Measurements from ENCODE around the gene KRT12. TPM values are rescaled to one million over a fixed set of nuclear protein-coding genes. Genes with fewer than 3 reads are reported as not detected.
"Not testable (repeated sequence)": the region's sequence is repeated elsewhere in the genome, so short reads cannot be mapped to it uniquely, and the experiment has no call there.

Gene KRT12
- total RNA-seq, 1 experiment from 2014 or later = 2.7 TPM

DNA sequence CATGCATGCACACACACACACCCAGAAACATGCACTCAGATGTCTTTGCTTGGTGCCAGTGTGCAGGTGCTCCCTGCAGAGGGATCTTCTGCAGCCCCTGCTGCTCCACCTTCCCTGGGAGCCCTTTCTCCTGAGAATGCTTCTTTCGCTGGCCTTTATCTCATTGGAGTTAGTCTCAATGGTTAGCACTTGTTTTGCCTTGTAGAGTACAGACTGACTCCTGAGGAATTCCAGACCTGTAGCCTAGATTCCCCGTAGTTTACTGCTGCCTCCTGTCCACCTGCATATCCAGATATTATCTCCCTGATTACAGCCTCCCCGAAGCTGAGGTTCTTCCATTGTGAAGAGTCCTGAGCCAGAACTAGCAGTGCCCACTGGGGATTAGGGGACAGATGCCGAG, 3.1 kb upstream of the KRT12 start:
- BruUV-seq (replicated peaks) = no TSS peak
- no peaks in the 10 kb centered on the region for H3K27me3 Mint-ChIP-seq (ENCODE audit: unreplicated experiment)
- no peaks in the 10 kb centered on the region for H3K4me1 Mint-ChIP-seq (ENCODE audit: low read depth, unreplicated experiment)
- no peaks in the 10 kb centered on the region for H3K36me3 Mint-ChIP-seq (ENCODE audit: insufficient read depth, unreplicated experiment)
- no peak for DNase-seq
- CTCF ChIA-PET = interaction anchor here (0.7 kb wide), 1 partner anchor 8 kb away, joined by 3 read pairs; no protein-coding TSS in a partner anchor
- no peak for TF ChIP-seq CTCF (IDR thresholded peaks at IDR 0.05; ENCODE audit: unreplicated experiment)
- H3K27ac Mint-ChIP-seq (ENCODE audit: unreplicated experiment) = no peak overlapping the region
- H3K4me3 Mint-ChIP-seq (ENCODE audit: low read depth, unreplicated experiment) = no peak overlapping the region
- H3K9me3 Mint-ChIP-seq (ENCODE audit: low read depth, unreplicated experiment) = no peaks in the 10 kb centered on the region
- intact Hi-C loops (cut with micrococcal nuclease; ENCODE audit: unreplicated experiment) = no loop called here

DNA sequence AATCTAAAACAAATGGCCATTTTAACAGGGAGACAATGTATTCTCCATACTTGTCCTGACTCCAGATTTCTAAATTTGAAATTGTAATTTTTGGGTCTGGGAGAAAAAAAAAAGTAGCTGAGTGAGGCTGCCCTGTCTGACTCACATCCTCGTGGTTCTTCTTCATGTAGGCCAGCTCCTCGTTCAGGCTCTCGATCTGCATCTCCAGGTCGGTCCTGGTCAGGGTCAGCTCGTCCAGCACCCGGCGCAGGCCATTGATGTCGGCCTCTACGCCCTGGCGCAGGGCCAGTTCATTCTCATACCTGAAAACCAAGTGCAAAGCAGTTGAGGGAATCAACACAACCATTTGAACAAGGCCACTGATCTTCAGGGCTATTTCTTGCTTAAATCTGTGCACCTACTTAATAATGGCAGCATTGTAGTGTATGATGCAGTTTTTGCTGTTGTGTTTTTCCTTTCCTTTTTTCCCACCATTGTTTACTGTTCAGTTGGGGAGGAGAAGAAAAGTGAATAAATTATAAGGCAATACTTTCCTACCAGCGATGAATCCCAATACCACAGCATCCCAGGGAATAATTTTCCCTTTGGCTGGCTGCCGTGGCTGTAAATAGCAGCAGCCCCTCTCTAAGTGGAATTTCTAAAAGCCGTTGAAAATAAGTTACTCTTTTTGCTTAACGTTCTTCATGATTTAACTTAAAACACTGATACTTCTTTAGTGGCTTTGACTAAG, 2.2 kb downstream of the KRT12 start:
- H3K27ac Mint-ChIP-seq (ENCODE audit: unreplicated experiment) = no peak overlapping the region
- TF ChIP-seq CTCF (IDR thresholded peaks at IDR 0.05; ENCODE audit: unreplicated experiment) = no peak
- no peak overlapping the region for H3K4me3 Mint-ChIP-seq (ENCODE audit: low read depth, unreplicated experiment)
- H3K4me1 Mint-ChIP-seq (ENCODE audit: low read depth, unreplicated experiment) = peaks cover 8% of the 10 kb centered on the region
- CTCF ChIA-PET = interaction anchor here (0.5 to 2.0 kb wide), 5 partner anchors 8 to 1568 kb away, joined by 3 to 9 read pairs (median 4); no protein-coding TSS in a partner anchor
- intact Hi-C loops (cut with micrococcal nuclease; ENCODE audit: unreplicated experiment) = no loop called here
- DNase-seq = no peak
- no TSS peak for BruUV-seq (replicated peaks)
- H3K9me3 Mint-ChIP-seq (ENCODE audit: low read depth, unreplicated experiment) = no peaks in the 10 kb centered on the region
- H3K27me3 Mint-ChIP-seq (ENCODE audit: unreplicated experiment) = no peaks in the 10 kb centered on the region
- no peaks in the 10 kb centered on the region for H3K36me3 Mint-ChIP-seq (ENCODE audit: insufficient read depth, unreplicated experiment)

- TF ChIP-seq CTCF (IDR thresholded peaks at IDR 0.05; ENCODE audit: unreplicated experiment) = no peak
- no peaks in the 10 kb centered on the region for H3K36me3 Mint-ChIP-seq (ENCODE audit: insufficient read depth, unreplicated experiment)
- no TSS peak for BruUV-seq (replicated peaks)
- H3K4me3 Mint-ChIP-seq (ENCODE audit: low read depth, unreplicated experiment) = no peak overlapping the region
- DNase-seq = no peak
- no peaks in the 10 kb centered on the region for H3K27me3 Mint-ChIP-seq (ENCODE audit: unreplicated experiment)
- no peaks in the 10 kb centered on the region for H3K9me3 Mint-ChIP-seq (ENCODE audit: low read depth, unreplicated experiment)
- H3K27ac Mint-ChIP-seq (ENCODE audit: unreplicated experiment) = no peak overlapping the region
- intact Hi-C loops (cut with micrococcal nuclease; ENCODE audit: unreplicated experiment) = no loop called here
- CTCF ChIA-PET = interaction anchor here (0.5 to 2.0 kb wide), 7 partner anchors 10 to 991 kb away, joined by 3 to 7 read pairs (median 4); no protein-coding TSS in a partner anchor
- H3K4me1 Mint-ChIP-seq (ENCODE audit: low read depth, unreplicated experiment) = peaks cover 25% of the 10 kb centered on the region
These were observed 3.9 kb downstream of the KRT12 start for GRCh38 chr17:40862985-40863733.

GRCh38 chr17:40859536-40859935, 7.5 kb downstream of the KRT12 start:
- TF ChIP-seq CTCF (IDR thresholded peaks at IDR 0.05; ENCODE audit: unreplicated experiment) = no peak
- peak overlapping the region; percentile 0 for H3K27ac Mint-ChIP-seq (ENCODE audit: unreplicated experiment)
- no peak for DNase-seq
- H3K9me3 Mint-ChIP-seq (ENCODE audit: low read depth, unreplicated experiment) = no peaks in the 10 kb centered on the region
- H3K27me3 Mint-ChIP-seq (ENCODE audit: unreplicated experiment) = no peaks in the 10 kb centered on the region
- no TSS peak for BruUV-seq (replicated peaks)
- intact Hi-C loops (cut with micrococcal nuclease; ENCODE audit: unreplicated experiment) = loop anchor here (5.0 kb wide), 3 partner anchors 203 to 808 kb away; partner anchors contain the start of gene KRTAP2-3
- no peaks in the 10 kb centered on the region for H3K36me3 Mint-ChIP-seq (ENCODE audit: insufficient read depth, unreplicated experiment)
- CTCF ChIA-PET = interaction anchor here (0.6 to 7.9 kb wide), 15 partner anchors 8 to 746 kb away, joined by 3 to 68 read pairs (median 4); no protein-coding TSS in a partner anchor
- H3K4me1 Mint-ChIP-seq (ENCODE audit: low read depth, unreplicated experiment) = peaks cover 47% of the 10 kb centered on the region
- H3K4me3 Mint-ChIP-seq (ENCODE audit: low read depth, unreplicated experiment) = no peak overlapping the region

DNA sequence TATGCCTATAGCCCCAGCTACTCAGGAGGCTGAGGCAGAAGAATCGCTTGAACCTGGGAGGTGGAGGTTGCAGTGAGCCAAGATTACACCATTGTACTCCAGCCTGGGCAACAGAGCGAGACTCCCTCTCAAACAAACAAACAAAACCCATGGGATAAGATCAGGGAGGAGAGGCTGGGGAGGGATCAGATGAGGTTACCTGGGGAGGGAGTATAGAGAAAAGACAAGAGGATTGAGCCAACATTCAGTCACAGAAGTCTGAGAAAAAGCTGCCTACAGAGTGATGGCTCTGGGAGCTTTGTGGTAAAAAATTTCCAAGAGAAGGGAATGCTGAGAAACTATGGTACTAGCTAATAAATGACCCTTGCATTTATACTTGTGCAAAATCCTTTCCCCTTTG, 8.4 kb downstream of the KRT12 start:
- CTCF ChIA-PET = interaction anchor here (0.6 to 7.9 kb wide), 11 partner anchors 13 to 820 kb away, joined by 3 to 68 read pairs (median 6); no protein-coding TSS in a partner anchor

More for the DNA sequence above, 8.4 kb downstream of the KRT12 start:
- not testable (repeated sequence) for BruUV-seq (replicated peaks); H3K27me3 Mint-ChIP-seq (ENCODE audit: unreplicated experiment); H3K9me3 Mint-ChIP-seq (ENCODE audit: low read depth, unreplicated experiment); DNase-seq; H3K36me3 Mint-ChIP-seq (ENCODE audit: insufficient read depth, unreplicated experiment); H3K4me3 Mint-ChIP-seq (ENCODE audit: low read depth, unreplicated experiment)
- Mint-ChIP-seq H3K4me1 (ENCODE audit: low read depth, unreplicated experiment) (peaks cover 56% of the 10 kb centered on the region), H3K27ac (ENCODE audit: unreplicated experiment) (peak overlapping the region; percentile 15)
- intact Hi-C loops (cut with micrococcal nuclease; ENCODE audit: unreplicated experiment) = loop anchor here (5.0 kb wide), 3 partner anchors 204 to 809 kb away; partner anchors contain the start of gene KRTAP2-3

Measured in Calu3 (cell line).